Parathyroid adenoma (tissue), 2 donors: Measurements from ENCODE around the gene CDRT4.

Source experiments
- H2AFZ ChIP-seq: fragments of 300-600 bp; sonication (generic); one replicate; pipeline ENCODE4 v1.7.0; 2017; ENCODE audit warnings: antibody characterized with exemption, mild to moderate bottlenecking
- H3K27ac ChIP-seq: fragments of 300-600 bp; sonication (generic); one replicate; pipeline ENCODE4 v1.7.0; 2017
- H3K27me3 ChIP-seq: fragments of 300-600 bp; sonication (generic); one replicate; pipeline ENCODE4 v1.7.0; 2017; ENCODE audit warnings: low read length; ENCODE audit not compliant: control insufficient read depth, insufficient read depth
- H3K36me3 ChIP-seq: fragments of 300-600 bp; sonication (generic); one replicate; pipeline ENCODE4 v1.7.0; 2017; ENCODE audit warnings: low read length; ENCODE audit not compliant: control insufficient read depth, insufficient read depth
- H3K4me1 ChIP-seq: fragments of 300-600 bp; sonication (generic); one replicate; pipeline ENCODE4 v1.7.0; 2017; ENCODE audit warnings: control low read depth
- H3K4me2 ChIP-seq: fragments of 300-600 bp; sonication (generic); one replicate; pipeline ENCODE4 v1.7.0; 2017; ENCODE audit warnings: low read length
- H3K4me3 ChIP-seq: fragments of 300-600 bp; sonication (generic); one replicate; pipeline ENCODE4 v1.7.0; 2017; ENCODE audit warnings: low read depth, low read length
- H3K79me2 ChIP-seq: fragments of 300-600 bp; sonication (generic); one replicate; pipeline ENCODE4 v1.7.0; 2017; ENCODE audit warnings: control low read depth
- H3K9ac ChIP-seq: fragments of 300-600 bp; sonication (generic); one replicate; pipeline ENCODE4 v1.7.0; 2017; ENCODE audit warnings: mild to moderate bottlenecking
- H3K9me3 ChIP-seq: fragments of 300-600 bp; sonication (generic); one replicate; pipeline ENCODE4 v1.7.0; 2017; ENCODE audit warnings: low read length; ENCODE audit not compliant: control insufficient read depth
- TF ChIP-seq, protein P1 (sequence below): fragments of 300-600 bp; sonication (generic); IDR thresholded peaks from one replicate; pipeline ENCODE4 v1.7.0; 2017; ENCODE audit warnings: antibody characterized with exemption, mild to moderate bottlenecking
- donor health status: primary hyperparathyroidism.

CDRT4 gene

DNA sequence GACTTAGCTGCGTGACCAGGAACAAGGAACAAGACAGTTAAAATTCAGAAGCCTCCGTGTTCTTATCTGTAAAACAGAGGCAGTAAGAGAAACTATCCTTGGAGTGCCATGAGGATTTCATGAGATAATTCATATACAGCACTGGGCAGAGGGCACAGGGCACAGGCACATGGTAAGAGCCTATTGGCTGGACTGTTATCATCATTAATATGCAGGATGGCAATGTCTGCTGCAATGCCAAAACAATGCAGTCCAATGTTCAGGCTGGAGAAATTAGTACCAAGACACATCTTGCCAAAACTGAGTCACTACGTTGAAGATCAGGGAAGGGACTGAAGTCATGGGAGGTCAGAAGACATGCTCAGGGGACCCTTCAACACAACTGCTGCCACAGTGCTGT is 13.6 kb downstream of the CDRT4 start:
- H3K4me1 ChIP-seq: no peaks in the 10 kb centered on the region
- no peak overlapping the region for H3K9ac ChIP-seq
- no peak overlapping the region for H3K4me3 ChIP-seq

DNA sequence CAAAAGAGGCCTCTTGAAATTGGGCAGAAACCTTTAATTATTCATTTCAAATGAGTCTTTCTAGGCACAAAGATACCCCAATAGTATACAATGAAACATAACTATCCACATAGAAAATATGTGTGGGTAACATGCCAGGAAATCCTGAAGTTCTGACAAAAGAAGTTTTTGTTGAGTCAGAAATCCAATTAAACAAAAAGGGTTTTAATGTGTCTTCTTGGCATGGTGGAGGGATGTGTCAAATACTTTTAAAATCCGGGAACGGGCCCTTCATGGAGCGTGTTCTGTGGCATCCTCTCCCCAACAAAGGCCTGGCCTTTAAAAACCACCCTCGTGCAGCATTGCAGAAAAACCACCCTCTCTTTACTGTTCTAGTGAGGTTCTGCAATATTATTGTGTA is 14.2 kb downstream of the CDRT4 start:
- H3K9ac ChIP-seq: no peak overlapping the region
- H2AFZ ChIP-seq: no peak overlapping the region
- TF ChIP-seq, protein P1, sequence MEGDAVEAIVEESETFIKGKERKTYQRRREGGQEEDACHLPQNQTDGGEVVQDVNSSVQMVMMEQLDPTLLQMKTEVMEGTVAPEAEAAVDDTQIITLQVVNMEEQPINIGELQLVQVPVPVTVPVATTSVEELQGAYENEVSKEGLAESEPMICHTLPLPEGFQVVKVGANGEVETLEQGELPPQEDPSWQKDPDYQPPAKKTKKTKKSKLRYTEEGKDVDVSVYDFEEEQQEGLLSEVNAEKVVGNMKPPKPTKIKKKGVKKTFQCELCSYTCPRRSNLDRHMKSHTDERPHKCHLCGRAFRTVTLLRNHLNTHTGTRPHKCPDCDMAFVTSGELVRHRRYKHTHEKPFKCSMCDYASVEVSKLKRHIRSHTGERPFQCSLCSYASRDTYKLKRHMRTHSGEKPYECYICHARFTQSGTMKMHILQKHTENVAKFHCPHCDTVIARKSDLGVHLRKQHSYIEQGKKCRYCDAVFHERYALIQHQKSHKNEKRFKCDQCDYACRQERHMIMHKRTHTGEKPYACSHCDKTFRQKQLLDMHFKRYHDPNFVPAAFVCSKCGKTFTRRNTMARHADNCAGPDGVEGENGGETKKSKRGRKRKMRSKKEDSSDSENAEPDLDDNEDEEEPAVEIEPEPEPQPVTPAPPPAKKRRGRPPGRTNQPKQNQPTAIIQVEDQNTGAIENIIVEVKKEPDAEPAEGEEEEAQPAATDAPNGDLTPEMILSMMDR: no peak
- H3K4me3 ChIP-seq: no peak overlapping the region
- H3K9me3 ChIP-seq: no peaks in the 10 kb centered on the region
- no peaks in the 10 kb centered on the region for H3K36me3 ChIP-seq
- H3K79me2 ChIP-seq: no peaks in the 10 kb centered on the region
- H3K27me3 ChIP-seq: no peaks in the 10 kb centered on the region
- H3K27ac ChIP-seq: no peak overlapping the region
- H3K4me2 ChIP-seq: no peak overlapping the region
- no peaks in the 10 kb centered on the region for H3K4me1 ChIP-seq

More for the DNA sequence above, 13.6 kb downstream of the CDRT4 start:
- TF ChIP-seq, protein P1: no peak
- H3K27me3 ChIP-seq: no peaks in the 10 kb centered on the region
- H3K27ac ChIP-seq: no peak overlapping the region
- H2AFZ ChIP-seq: no peak overlapping the region
- no peaks in the 10 kb centered on the region for H3K9me3 ChIP-seq
- no peaks in the 10 kb centered on the region for H3K36me3 ChIP-seq
- H3K4me2 ChIP-seq: no peak overlapping the region
- H3K79me2 ChIP-seq: no peaks in the 10 kb centered on the region

DNA sequence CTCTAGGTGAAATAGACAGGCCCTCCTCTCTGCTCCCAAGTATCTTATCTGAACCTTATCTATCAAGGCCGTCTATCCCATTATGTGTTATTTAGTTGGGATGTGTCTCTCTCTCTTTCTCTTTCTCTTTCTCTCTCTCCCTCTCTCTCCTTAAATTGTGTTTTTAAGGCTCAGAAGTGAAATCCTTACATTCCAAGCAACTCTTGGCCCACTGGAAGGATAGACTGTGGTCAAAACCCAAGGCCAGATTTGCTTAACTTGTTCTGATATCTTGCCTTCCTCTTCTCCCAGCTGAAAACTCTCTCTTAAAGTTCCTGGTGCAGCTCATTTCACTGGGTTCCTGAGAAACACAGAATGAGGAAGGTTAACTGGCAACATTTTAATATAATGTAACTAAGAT is 14.7 kb downstream of the CDRT4 start:
- Histone ChIP-seq H2AFZ (no peak overlapping the region), H3K4me3 (no peak overlapping the region), H3K4me2 (no peak overlapping the region), H3K4me1 (peaks cover 4% of the 10 kb centered on the region), H3K36me3 (no peaks in the 10 kb centered on the region), H3K79me2 (no peaks in the 10 kb centered on the region), H3K9me3 (no peaks in the 10 kb centered on the region), H3K9ac (no peak overlapping the region), H3K27ac (no peak overlapping the region), H3K27me3 (no peaks in the 10 kb centered on the region)
- TF ChIP-seq, protein P1: no peak

DNA sequence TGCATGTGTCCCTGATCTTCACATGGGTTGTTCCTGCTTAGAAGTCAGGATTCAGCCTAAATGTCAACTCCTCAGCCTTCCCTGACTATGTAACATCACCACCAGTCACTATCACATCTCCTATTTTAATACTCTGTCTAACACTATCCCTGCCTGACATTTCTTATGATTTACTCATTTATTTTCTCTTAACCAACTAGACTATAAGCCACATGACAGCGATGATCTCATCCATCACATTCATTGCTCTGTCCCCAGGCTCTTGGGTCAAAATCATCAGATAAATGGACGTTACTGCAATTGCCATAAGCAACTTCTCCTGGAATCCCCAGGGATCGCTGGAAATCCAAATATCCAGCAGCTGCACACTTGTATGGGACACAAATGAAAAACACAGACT is 15.7 kb downstream of the CDRT4 start:
- Histone ChIP-seq H2AFZ (no peak overlapping the region), H3K9me3 (no peaks in the 10 kb centered on the region), H3K36me3 (no peaks in the 10 kb centered on the region), H3K27me3 (no peaks in the 10 kb centered on the region), H3K79me2 (no peaks in the 10 kb centered on the region), H3K27ac (no peak overlapping the region), H3K9ac (no peak overlapping the region), H3K4me1 (peaks cover 7% of the 10 kb centered on the region), H3K4me3 (no peak overlapping the region), H3K4me2 (no peak overlapping the region)
- TF ChIP-seq, protein P1: no peak

DNA sequence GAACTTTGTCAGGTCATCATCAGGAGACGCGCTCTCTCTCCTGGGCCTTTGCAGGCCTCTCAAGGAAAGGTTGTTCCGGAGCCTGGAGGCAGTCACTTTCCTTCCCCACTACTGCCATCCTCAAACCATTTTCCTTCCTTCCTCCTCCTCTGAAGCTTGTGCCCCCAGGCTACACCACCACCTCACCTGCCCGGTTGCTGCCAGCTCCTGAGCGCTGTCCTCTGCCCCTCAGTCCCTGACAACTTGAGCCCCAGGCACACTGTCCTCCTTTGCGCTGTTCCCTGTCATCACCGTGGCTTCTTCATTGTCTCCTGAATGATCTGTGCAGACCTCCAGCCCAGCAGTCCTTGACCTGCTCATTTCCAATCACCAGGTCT is 18.9 kb downstream of the CDRT4 start:
- Histone ChIP-seq H3K9me3 (no peaks in the 10 kb centered on the region), H3K79me2 (no peaks in the 10 kb centered on the region), H3K4me1 (peaks cover 9% of the 10 kb centered on the region), H3K9ac (no peak overlapping the region), H3K4me3 (no peak overlapping the region), H3K27me3 (no peaks in the 10 kb centered on the region), H3K27ac (no peak overlapping the region), H3K4me2 (no peak overlapping the region), H2AFZ (no peak overlapping the region), H3K36me3 (no peaks in the 10 kb centered on the region)
- TF ChIP-seq, protein P1: no peak
